Heart right ventricle (tissue), 16 donors: ENCODE data around the gene TFEC. TPM values are rescaled to one million over a fixed set of nuclear protein-coding genes. Genes with fewer than 3 reads are reported as not detected.

Source experiments
- ATAC-seq, 8 donors: fragments of 200-7000 bp; cut with Tn5 transposase; one replicate each; pipeline ENCODE4 v1.9.1; 2020; ENCODE audit warnings: mild to moderate bottlenecking in 8 of 8, moderate library complexity in 8 of 8, moderate number of reproducible peaks in 1 of 8
- DNase-seq, 2 donors: peaks; one replicate each; pipeline ENCODE4 v3.0.0-alpha.2; 2020
- H3K27ac ChIP-seq, 10 donors: fragments of 200-600 bp; sonication (generic) in 2 of 10; one replicate each; pipeline versions ENCODE4 v1.5.0 to v1.8.0; 2020 to 2022; ENCODE audit warnings: mild to moderate bottlenecking in 3 of 10
- H3K27me3 ChIP-seq, 7 donors: fragments of 200-600 bp; one replicate each; pipeline ENCODE4 v1.8.0; 2021 to 2022; ENCODE audit warnings: mild to moderate bottlenecking in 2 of 7
- H3K36me3 ChIP-seq, 9 donors: fragments of 200-600 bp; sonication (generic) in 1 of 9; one replicate each; pipeline versions ENCODE4 v1.5.0 to v1.8.0; 2020 to 2022; ENCODE audit warnings: mild to moderate bottlenecking in 2 of 9
- H3K4me1 ChIP-seq, 9 donors: fragments of 200-600 bp; sonication (generic) in 1 of 9; one replicate each; pipeline versions ENCODE4 v1.5.0 to v1.8.0; 2020 to 2022; ENCODE audit warnings: mild to moderate bottlenecking in 4 of 9
- H3K4me3 ChIP-seq, 10 donors: fragments of 200-600 bp; sonication (generic) in 2 of 10; one replicate each; pipeline versions ENCODE4 v1.5.0 to v1.8.0; 2020 to 2022; ENCODE audit warnings: mild to moderate bottlenecking in 7 of 10, moderate library complexity in 2 of 10
- H3K9me3 ChIP-seq, 11 donors: fragments of 200-600 bp in 10 of 11; sonication (generic) in 2 of 11; one replicate each; pipeline versions ENCODE4 v1.5.0 to v1.8.0; 2013 to 2022; ENCODE audit warnings: mild to moderate bottlenecking in 2 of 11, control low read depth in 1 of 11, moderate library complexity in 1 of 11
- CTCF ChIP-seq, 9 donors: fragments of 200-600 bp; sonication (generic) in 2 of 9; IDR thresholded peaks; one replicate each; pipeline versions ENCODE4 v1.5.0 to v1.8.0; 2021 to 2022; ENCODE audit warnings: antibody characterized with exemption in 9 of 9, mild to moderate bottlenecking in 5 of 9, moderate library complexity in 1 of 9
- WGBS, 2 donors: extraction: QIAGEN DNeasy Blood & Tissue Kit; methylation state at CpG; one replicate each; pipeline ENCODE4 v1.1.7; 2013; ENCODE audit warnings: inconsistent platforms in 1 of 2; 5-methylcytosine and 5-hydroxymethylcytosine counted together
- intact Hi-C, 10 donors: fragments of 100-400 bp; cut with DNase I; formaldehyde crosslinking; loops; one replicate each; pipeline versions ENCODE4 v1.11.1 to v1.14.2; 2022
- polyA plus RNA-seq, 2 donors: library from polyadenylated mRNA; stranded (reverse); fragments of 200-250 nt; gene quantifications; one replicate each; pipeline ENCODE4 v1.2.3, GENCODE V29; 2013
- total RNA-seq, 10 donors: library from RNA; stranded (reverse); fragmentation: NEBNext Ultra II Directional in 3 of 10; extraction: Animal tissue kit (Norgen Biotek cat#: 25700) in 3 of 10; gene quantifications; one replicate each; pipeline versions ENCODE4 v1.2.1 to v1.2.4, GENCODE V29; 2021 to 2023
- donor health status: Arrhythmogenic right ventricular cardiomyopathy.
- donor health status: ischemic (EF 13 %, LVEDD 7.1; RV severe dilation, severe dysfunction).
- donor health status: healthy with polysubstance abuse.
- donor health status: DM: no; HTN: yes; CAD: no.
- donor health status: DM: no; HTN: no; CAD: no.
- donor health status: ischemic (EF 25% LVEDD 6.9; RV normal size, moderate dysfunction).
- donor health status: ischemic (EF 25% LVEDD 5.7; RV mildly dilated, moderate dysfunction).
- donor health status: healthy.
- donor health status: DM: yes; HTN: yes; CAD: no.
- donor health status: Ischemic cardiomyopathy.
- donor health status: ischemic (EF 35%, LVEDD 5.7; RV mildly dilated, moderate dysfunction).
- donor health status: nonischemic (EF 11% LVEDD 7.7; RV severe dilation, severe dysfunction).
- donor health status: DM: yes; HTN: yes; CAD: no.
- donor health status: PGD.
- donor health status: ischemic (EF 29% LVEDD 5.4; RV normal size, mild dysfunction).
- donor health status: nonischemic (EF 23%, LVEDD 6.1; RV moderate dilation, normal function).

Gene TFEC
- total and polyA plus RNA-seq, 12 donors, result 0.28 to 12.4 (median 0.70) TPM

DNA sequence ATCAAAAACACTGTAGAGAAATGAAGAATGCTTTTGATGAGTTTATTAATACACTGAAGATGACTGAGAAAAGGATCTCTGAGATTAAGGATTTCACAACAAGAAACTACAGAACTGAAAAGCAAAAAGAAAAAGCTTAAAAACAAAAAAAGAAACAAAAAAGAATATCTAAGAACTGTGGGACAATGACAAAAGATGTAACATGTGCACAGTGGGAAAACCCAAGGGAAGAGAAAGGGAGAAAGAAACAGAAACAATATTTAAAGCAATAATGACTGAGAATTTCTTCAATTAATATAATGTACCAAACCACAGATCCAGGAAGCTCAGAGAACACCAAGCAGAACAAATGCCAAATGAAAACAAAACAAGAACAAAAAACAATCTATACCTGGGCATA, 42.2 kb downstream of the TFEC start:
- TF ChIP-seq CTCF (IDR thresholded peaks at IDR 0.05), result no peak
- intact Hi-C loops, result no loop called here
- Histone ChIP-seq H3K9me3 (peaks cover 0 to under 1% (median 0%) of the 10 kb centered on the region in 11 donors), H3K27me3 (no peaks in the 10 kb centered on the region), H3K27ac (no peak overlapping the region), H3K4me1 (no peaks in the 10 kb centered on the region), H3K36me3 (no peaks in the 10 kb centered on the region), H3K4me3 (no peak overlapping the region)
- DNase-seq, result no peak
- ATAC-seq, result no peak

DNA sequence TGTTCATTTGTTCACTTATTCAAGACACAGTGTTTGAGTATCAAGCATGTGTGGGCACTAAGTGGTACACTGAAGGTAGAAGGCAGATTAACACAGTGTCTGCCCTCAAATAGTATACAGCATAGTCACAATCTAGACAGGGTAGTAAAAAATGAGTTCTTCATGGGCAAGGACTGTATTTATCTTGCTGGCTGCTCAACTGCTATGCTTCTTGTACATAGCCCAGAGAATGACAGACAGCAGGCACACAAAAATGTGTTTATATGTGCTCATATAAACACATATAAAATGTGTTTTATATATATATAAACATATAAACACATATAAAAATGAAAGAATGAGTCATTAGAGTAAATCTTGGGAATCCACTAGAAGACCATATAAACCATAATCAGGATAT, 43.1 kb downstream of the TFEC start:
- no peak overlapping the region for H3K4me3 ChIP-seq
- H3K9me3 ChIP-seq, result no peaks in the 10 kb centered on the region
- no peak for DNase-seq
- H3K27ac ChIP-seq, result no peak overlapping the region
- no peak for TF ChIP-seq CTCF (IDR thresholded peaks at IDR 0.05)
- intact Hi-C loops, result no loop called here
- ATAC-seq, result no peak
- no peaks in the 10 kb centered on the region for H3K4me1 ChIP-seq
- H3K36me3 ChIP-seq, result no peaks in the 10 kb centered on the region
- no peaks in the 10 kb centered on the region for H3K27me3 ChIP-seq

GRCh38 chr7:115984105-115984504, 46.5 kb downstream of the TFEC start:
- TF ChIP-seq CTCF (IDR thresholded peaks at IDR 0.05), result no peak
- DNase-seq (no peak), ATAC-seq (no peak)
- Histone ChIP-seq H3K27me3 (no peaks in the 10 kb centered on the region), H3K4me3 (no peak overlapping the region), H3K27ac (no peak overlapping the region), H3K9me3 (no peaks in the 10 kb centered on the region), H3K36me3 (no peaks in the 10 kb centered on the region), H3K4me1 (no peaks in the 10 kb centered on the region)
- intact Hi-C loops, result no loop called here

DNA sequence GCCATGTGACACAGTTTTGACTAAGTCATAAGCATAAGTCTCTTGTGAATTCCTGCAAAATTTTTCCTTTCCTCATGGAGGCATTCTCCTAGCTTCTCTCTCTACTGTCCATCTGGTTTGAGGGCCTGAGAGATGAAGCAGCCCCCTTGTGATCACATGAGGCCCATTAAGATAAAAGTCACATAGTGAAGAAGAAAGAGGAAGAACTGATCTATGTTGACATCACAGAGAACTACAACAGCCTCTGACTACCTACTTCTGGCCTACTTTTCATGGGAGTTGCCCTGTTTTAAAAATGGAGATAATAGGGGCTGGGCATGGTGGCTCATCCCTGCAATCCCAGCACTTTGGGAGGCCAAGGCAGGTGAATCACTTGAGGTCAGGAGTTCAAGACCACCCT, 50.4 kb downstream of the TFEC start:
- Histone ChIP-seq H3K4me1 (no peaks in the 10 kb centered on the region), H3K27me3 (no peaks in the 10 kb centered on the region), H3K27ac (no peak overlapping the region), H3K9me3 (no peaks in the 10 kb centered on the region), H3K4me3 (no peak overlapping the region), H3K36me3 (no peaks in the 10 kb centered on the region)
- no peak for ATAC-seq
- intact Hi-C loops, result no loop called here
- no peak for DNase-seq
- no peak for TF ChIP-seq CTCF (IDR thresholded peaks at IDR 0.05)

- ATAC-seq (no peak), DNase-seq (no peak)
- 82 to 92% methylated on average over 3 of the region's 3 CpGs for WGBS, 2 donors
- no peaks in the 10 kb centered on the region for H3K27me3 ChIP-seq
- H3K4me1 ChIP-seq, result no peaks in the 10 kb centered on the region
- no peak overlapping the region for H3K4me3 ChIP-seq
- no peak for TF ChIP-seq CTCF (IDR thresholded peaks at IDR 0.05)
- H3K9me3 ChIP-seq, result no peaks in the 10 kb centered on the region
- H3K27ac ChIP-seq, result no peak overlapping the region
- no peaks in the 10 kb centered on the region for H3K36me3 ChIP-seq
- intact Hi-C loops, result no loop called here
These were observed 53.9 kb downstream of the TFEC start for GRCh38 chr7:115976651-115977050.
